ENCODE data around the gene SNTB2. TPM values are rescaled to one million over a fixed set of nuclear protein-coding genes. Genes with fewer than 3 reads are reported as not detected.
A peak's percentile ranks its signal among the peaks of the same experiment; 100 is the strongest.
"Not testable (repeated sequence)": the region's sequence is repeated elsewhere in the genome, so short reads cannot be mapped to it uniquely, and the experiment has no call there.

The SNTB2 gene
- total and polyA plus RNA-seq, 7 donors: 2.7 to 19.4 (median 12.6) TPM

- peak; percentile 71 for TF ChIP-seq CTCF (IDR thresholded peaks at IDR 0.05)
- 23 to 43% (median 34%) methylated on average over 13 of the region's 13 CpGs for WGBS, 3 donors
- intact Hi-C loops (cut with DNase I): loop anchor here (2.0 to 5.0 kb wide), 3 partner anchors 100 to 136 kb away; partner anchors contain the start of gene SNTB2 (in 1 of the 2)
- H3K4me1 ChIP-seq: peaks cover 17% of the 10 kb centered on the region
- H3K9me3 ChIP-seq: no peaks in the 10 kb centered on the region
- H3K36me3 ChIP-seq (ENCODE audit: insufficient read depth in 1 of 2, low read depth in 1 of 2): peaks cover 3 to 15% of the 10 kb centered on the region in 2 donors
- peak overlapping the region; percentile 71 for H3K27ac ChIP-seq
- ATAC-seq: peak; percentile 91 to 93 (median 92)
- no peak overlapping the region for H3K4me3 ChIP-seq
- H3K27me3 ChIP-seq (ENCODE audit: insufficient read depth in 3 of 3, low read length in 2 of 3): no peaks in the 10 kb centered on the region
- DNase-seq: peak; percentile 79 to 91
Observed at GRCh38 chr16:69286941-69287713, 100.2 kb downstream of the SNTB2 start.

- intact Hi-C loops (cut with DNase I); H3K4me3 ChIP-seq; H3K27ac ChIP-seq; H3K9me3 ChIP-seq; H3K27me3 ChIP-seq (ENCODE audit: insufficient read depth in 3 of 3, low read length in 2 of 3); ATAC-seq; DNase-seq; H3K36me3 ChIP-seq (ENCODE audit: insufficient read depth in 1 of 2, low read depth in 1 of 2): not testable (repeated sequence)
- 84 to 94% (median 89%) methylated on average over 6 to 9 of the region's 9 CpGs for WGBS, 3 donors
- peaks cover 11% of the 10 kb centered on the region for H3K4me1 ChIP-seq
Observed at GRCh38 chr16:69291657-69292056, 104.7 kb downstream of the SNTB2 start.

DNA sequence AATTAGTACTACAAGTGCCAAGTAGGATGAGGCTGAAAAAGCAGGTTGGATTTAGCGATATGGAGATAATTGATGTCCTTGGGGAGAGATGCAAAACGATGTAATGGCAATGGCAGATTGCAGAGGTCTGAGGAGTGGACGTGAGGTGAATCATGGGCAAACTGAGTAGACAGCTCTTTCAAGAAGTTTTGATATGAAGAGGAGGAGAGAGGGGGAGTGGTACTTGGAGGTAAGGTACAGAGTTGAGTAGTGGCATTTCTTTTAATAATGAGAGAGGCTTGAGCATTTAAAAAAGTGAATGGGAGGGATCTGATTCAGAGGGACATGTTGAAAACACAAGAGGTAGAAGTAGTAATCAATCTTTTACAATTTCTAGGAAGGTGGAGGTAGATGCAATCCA is 106.4 kb downstream of the SNTB2 start:
- Histone ChIP-seq H3K9me3 (no peaks in the 10 kb centered on the region), H3K4me1 (no peaks in the 10 kb centered on the region), H3K36me3 (ENCODE audit: insufficient read depth in 1 of 2, low read depth in 1 of 2) (no peaks in the 10 kb centered on the region), H3K27me3 (ENCODE audit: insufficient read depth in 3 of 3, low read length in 2 of 3) (no peaks in the 10 kb centered on the region), H3K27ac (no peak overlapping the region), H3K4me3 (no peak overlapping the region)
- no peak for TF ChIP-seq CTCF (IDR thresholded peaks at IDR 0.05)
- DNase-seq (no peak), ATAC-seq (no peak)
- intact Hi-C loops (cut with DNase I): no loop called here
- 49 to 57% (median 49%) methylated on average over 3 of the region's 3 CpGs for WGBS, 3 donors

DNA sequence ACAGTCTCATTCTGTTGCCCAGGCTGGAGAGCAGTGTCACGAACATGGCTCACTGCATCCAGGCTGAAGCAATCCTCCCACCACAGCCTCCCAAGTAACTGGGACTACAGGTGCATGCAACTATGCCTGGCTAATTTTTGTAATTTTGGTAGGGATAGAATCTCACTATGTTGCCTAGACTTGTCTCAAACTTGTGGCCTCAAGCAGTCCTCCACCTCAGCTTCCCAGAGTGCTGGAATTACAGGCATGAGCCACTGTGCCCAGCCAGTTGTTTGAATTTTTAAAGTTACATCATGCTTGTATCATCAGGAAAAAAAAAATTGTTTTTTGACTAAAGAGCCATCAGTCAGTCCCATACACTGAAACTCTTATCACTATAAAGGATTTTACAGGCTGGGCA is 107.1 kb downstream of the SNTB2 start:
- no peak for TF ChIP-seq CTCF (IDR thresholded peaks at IDR 0.05)
- Histone ChIP-seq H3K36me3 (ENCODE audit: insufficient read depth in 1 of 2, low read depth in 1 of 2) (no peaks in the 10 kb centered on the region), H3K4me1 (no peaks in the 10 kb centered on the region), H3K4me3 (no peak overlapping the region), H3K27ac (no peak overlapping the region), H3K27me3 (ENCODE audit: insufficient read depth in 3 of 3, low read length in 2 of 3) (no peaks in the 10 kb centered on the region), H3K9me3 (no peaks in the 10 kb centered on the region)
- intact Hi-C loops (cut with DNase I): no loop called here
- no peak for ATAC-seq
- DNase-seq: no peak
- 93 to 100% (median 96%) methylated on average over 1 of the region's 1 CpG for WGBS, 3 donors

GRCh38 chr16:69296771-69297170 is 109.8 kb downstream of the SNTB2 start:
- DNase-seq; H3K27ac ChIP-seq; H3K27me3 ChIP-seq (ENCODE audit: insufficient read depth in 3 of 3, low read length in 2 of 3); H3K4me3 ChIP-seq; H3K4me1 ChIP-seq; ATAC-seq; intact Hi-C loops (cut with DNase I); H3K9me3 ChIP-seq: not testable (repeated sequence)
- WGBS, 3 donors: 97 to 98% (median 98%) methylated on average over 7 of the region's 7 CpGs
- H3K36me3 ChIP-seq (ENCODE audit: insufficient read depth in 1 of 2, low read depth in 1 of 2): peaks cover 0 to 26% of the 10 kb centered on the region in 2 donors

Data from psoas muscle (tissue), 8 donors.